GM20431 (cell line): ENCODE results near the gene SLCO4A1.

ENCODE experiments used
- in situ Hi-C: fragments of 300-500 bp; cut with MseI, MboI; formaldehyde crosslinking; loops from one replicate; pipeline ENCODE4 v1.15.0; 2020; ENCODE audit warnings: low sequenced_read_pairs; ENCODE audit not compliant: unreplicated experiment

Gene SLCO4A1

GRCh38 chr20:62642051-62642665 lies at the start of gene SLCO4A1:
SLCO4A1 (plus strand) TSS chr20:62642503; CDS start chr20:62656455, 13,952 bp downstream.
- in situ Hi-C loops, result no loop called here

GRCh38 chr20:62592506-62593177 lies 49.7 kb upstream of the SLCO4A1 start:
- in situ Hi-C loops, result no loop called here

- in situ Hi-C loops, result no loop called here
Observed at GRCh38 chr20:62593616-62594015, 48.7 kb upstream of the SLCO4A1 start.

GRCh38 chr20:62595069-62595468 lies 47.2 kb upstream of the SLCO4A1 start:
- in situ Hi-C loops, result no loop called here

GRCh38 chr20:62595491-62595890 lies 46.8 kb upstream of the SLCO4A1 start:
- in situ Hi-C loops, result no loop called here

GRCh38 chr20:62596486-62596885 lies 45.8 kb upstream of the SLCO4A1 start:
- in situ Hi-C loops, result no loop called here

- in situ Hi-C loops, result no loop called here
Observed at GRCh38 chr20:62596921-62597320, 45.4 kb upstream of the SLCO4A1 start.

GRCh38 chr20:62597416-62598115 lies 44.7 kb upstream of the SLCO4A1 start:
- in situ Hi-C loops, result no loop called here

- in situ Hi-C loops, result no loop called here
Observed at GRCh38 chr20:62598761-62599194, 43.5 kb upstream of the SLCO4A1 start.

- in situ Hi-C loops, result no loop called here
Observed at GRCh38 chr20:62599216-62600110, 42.8 kb upstream of the SLCO4A1 start.

GRCh38 chr20:62601172-62601571 lies 41.1 kb upstream of the SLCO4A1 start:
- in situ Hi-C loops, result no loop called here

GRCh38 chr20:62601714-62602113 lies 40.6 kb upstream of the SLCO4A1 start:
- in situ Hi-C loops, result no loop called here

- in situ Hi-C loops, result no loop called here
Observed at GRCh38 chr20:62602550-62602949, 39.8 kb upstream of the SLCO4A1 start.

- in situ Hi-C loops, result no loop called here
Observed at GRCh38 chr20:62603021-62603906, 39.0 kb upstream of the SLCO4A1 start.

GRCh38 chr20:62603907-62604785 lies 38.2 kb upstream of the SLCO4A1 start:
- in situ Hi-C loops, result no loop called here

GRCh38 chr20:62604796-62605195 lies 37.5 kb upstream of the SLCO4A1 start:
- in situ Hi-C loops, result no loop called here

GRCh38 chr20:62605236-62605943 lies 36.9 kb upstream of the SLCO4A1 start:
- in situ Hi-C loops, result no loop called here

- in situ Hi-C loops, result no loop called here
Observed at GRCh38 chr20:62606016-62606415, 36.3 kb upstream of the SLCO4A1 start.
